AG04449 (cell line): ENCODE measurements around the gene ADRB1.

Source experiments
- CTCF ChIA-PET: fragments of 350-600 bp; formaldehyde crosslinking; extraction: SDS; loops from one replicate; lab custom pipeline; 2021; ENCODE audit warnings: antibody characterized with exemption; lab: Yijun Ruan, JAX
- POLR2A ChIA-PET: fragments of 400-600, 350-600 bp; formaldehyde crosslinking; extraction: SDS; loops from one replicate; lab custom pipeline; 2020; ENCODE audit warnings: antibody characterized with exemption, inconsistent platforms; lab: Yijun Ruan, JAX
- DNase-seq: peaks from one replicate; pipeline ENCODE4 v3.0.0-alpha.2; 2010; ENCODE audit warnings: low read depth, low spot score
- H3K4me3 ChIP-seq: 2 replicates; pipeline ENCODE4 v1.5.1; 2011; ENCODE audit warnings: low read depth, mild to moderate bottlenecking, control low read depth, low read length
- TF ChIP-seq, protein P1 (sequence below): IDR thresholded peaks from one replicate; pipeline ENCODE4 v1.5.1; 2011; ENCODE audit warnings: mild to moderate bottlenecking, moderate library complexity, low read length, control low read depth, inconsistent platforms; ENCODE audit not compliant: insufficient read depth; ENCODE audit errors: missing control alignments

Gene ADRB1

GRCh38 chr10:114029655-114030054 lies 14.0 kb upstream of the ADRB1 start:
- CTCF ChIA-PET, result interaction anchor here (0.6 kb wide), 1 partner anchor 172 kb away, joined by 3 read pairs; no protein-coding TSS in a partner anchor
- TF ChIP-seq, protein P1, sequence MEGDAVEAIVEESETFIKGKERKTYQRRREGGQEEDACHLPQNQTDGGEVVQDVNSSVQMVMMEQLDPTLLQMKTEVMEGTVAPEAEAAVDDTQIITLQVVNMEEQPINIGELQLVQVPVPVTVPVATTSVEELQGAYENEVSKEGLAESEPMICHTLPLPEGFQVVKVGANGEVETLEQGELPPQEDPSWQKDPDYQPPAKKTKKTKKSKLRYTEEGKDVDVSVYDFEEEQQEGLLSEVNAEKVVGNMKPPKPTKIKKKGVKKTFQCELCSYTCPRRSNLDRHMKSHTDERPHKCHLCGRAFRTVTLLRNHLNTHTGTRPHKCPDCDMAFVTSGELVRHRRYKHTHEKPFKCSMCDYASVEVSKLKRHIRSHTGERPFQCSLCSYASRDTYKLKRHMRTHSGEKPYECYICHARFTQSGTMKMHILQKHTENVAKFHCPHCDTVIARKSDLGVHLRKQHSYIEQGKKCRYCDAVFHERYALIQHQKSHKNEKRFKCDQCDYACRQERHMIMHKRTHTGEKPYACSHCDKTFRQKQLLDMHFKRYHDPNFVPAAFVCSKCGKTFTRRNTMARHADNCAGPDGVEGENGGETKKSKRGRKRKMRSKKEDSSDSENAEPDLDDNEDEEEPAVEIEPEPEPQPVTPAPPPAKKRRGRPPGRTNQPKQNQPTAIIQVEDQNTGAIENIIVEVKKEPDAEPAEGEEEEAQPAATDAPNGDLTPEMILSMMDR, result no peak
- no peak for DNase-seq
- POLR2A ChIA-PET, result no interaction called here
- no peak overlapping the region for H3K4me3 ChIP-seq

GRCh38 chr10:114030140-114030539 lies 13.5 kb upstream of the ADRB1 start:
- no peak for DNase-seq
- ChIA-PET POLR2A (no interaction called here), CTCF (no interaction called here)
- TF ChIP-seq, protein P1, result no peak
- H3K4me3 ChIP-seq, result no peak overlapping the region

DNA sequence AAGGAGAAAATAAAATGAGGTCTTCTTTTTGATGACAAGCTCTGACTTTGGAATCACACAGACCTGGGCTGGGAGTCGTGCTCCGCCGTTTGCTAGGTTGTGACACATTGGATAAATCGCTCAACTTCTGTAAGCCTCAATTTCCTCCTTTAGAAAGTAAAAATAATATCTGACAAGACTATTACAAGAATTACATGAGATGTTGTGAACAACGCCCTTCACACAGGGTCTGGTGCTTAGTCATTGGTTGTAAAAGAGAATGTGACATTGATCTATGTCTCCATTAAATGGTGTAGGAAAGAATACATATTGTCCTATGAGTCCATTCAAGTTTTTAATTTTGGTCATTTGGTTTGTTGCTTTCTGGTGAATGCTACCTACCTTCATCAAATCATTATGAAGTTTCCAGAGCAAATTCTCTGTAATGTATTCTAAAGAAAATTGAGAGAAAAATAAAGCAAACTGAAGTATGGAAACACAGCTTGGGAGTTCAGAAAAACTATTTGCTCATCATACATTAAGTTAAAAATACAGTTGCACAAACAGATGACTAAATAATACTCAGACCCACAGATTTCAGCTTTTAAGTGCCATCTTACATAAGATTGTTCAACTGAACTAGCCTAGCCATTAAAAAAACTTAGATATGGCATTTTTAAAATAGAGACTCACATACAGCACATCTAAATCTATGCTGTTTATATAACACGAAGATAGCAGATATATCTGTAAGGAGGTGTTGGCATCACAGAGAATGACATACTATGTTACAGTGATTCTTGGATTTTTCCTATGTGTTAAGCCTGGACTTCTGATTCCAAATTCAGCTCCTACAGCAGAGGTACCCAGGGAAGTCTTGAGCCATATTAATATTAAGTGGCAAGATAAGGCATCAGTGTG lies 12.3 kb upstream of the ADRB1 start:
- TF ChIP-seq, protein P1, result no peak
- H3K4me3 ChIP-seq, result no peak overlapping the region
- ChIA-PET CTCF (interaction anchor here (1.0 to 1.1 kb wide), 2 partner anchors 24 to 232 kb away, joined by 3 read pairs; no protein-coding TSS in a partner anchor), POLR2A (no interaction called here)
- no peak for DNase-seq

DNA sequence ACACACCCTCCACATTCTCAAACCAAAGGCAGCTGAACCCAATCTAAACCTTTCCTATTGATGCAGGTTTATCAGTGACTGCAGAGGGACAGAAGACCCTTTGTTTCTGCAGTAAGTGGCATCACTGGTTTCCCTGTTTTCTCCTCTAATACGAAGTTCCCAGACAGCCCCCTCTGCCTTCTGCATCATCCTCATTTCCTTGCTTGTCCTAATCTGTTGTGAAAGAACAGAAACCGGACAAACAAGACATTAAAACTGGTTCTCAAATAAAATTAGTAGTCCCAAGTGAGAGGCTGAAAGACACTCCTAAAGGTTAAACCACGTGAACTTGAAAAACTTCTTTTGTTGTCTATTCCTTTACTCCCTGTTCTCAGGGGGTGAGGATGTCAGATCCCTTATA lies 10.1 kb upstream of the ADRB1 start:
- CTCF ChIA-PET, result no interaction called here
- POLR2A ChIA-PET, result no interaction called here
- DNase-seq, result no peak
- H3K4me3 ChIP-seq, result no peak overlapping the region
- TF ChIP-seq, protein P1, result no peak

- ChIA-PET POLR2A (no interaction called here), CTCF (no interaction called here)
- no peak for DNase-seq
- TF ChIP-seq, protein P1, result no peak
- H3K4me3 ChIP-seq, result no peak overlapping the region
Measured at GRCh38 chr10:114034923-114035645, 8.6 kb upstream of the ADRB1 start.

DNA sequence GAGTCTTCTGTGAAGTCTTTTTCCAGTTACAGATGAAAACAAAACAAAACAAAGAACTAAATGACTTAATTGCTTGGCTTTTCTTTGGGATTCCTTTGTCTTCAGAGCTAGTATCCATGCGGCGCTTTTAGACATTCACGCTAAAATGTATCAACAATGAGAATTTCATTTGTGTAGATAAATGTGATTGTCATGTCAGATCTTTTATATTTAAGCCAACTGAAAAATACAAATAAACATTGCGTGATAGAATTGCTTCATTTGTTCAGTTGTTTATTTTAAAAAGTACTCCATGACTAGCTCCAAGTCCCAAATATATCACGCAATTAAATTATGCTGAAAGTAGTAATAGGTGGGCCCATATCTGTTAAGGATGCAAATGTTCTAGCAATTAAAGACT lies 7.9 kb upstream of the ADRB1 start:
- TF ChIP-seq, protein P1, result no peak
- ChIA-PET CTCF (no interaction called here), POLR2A (no interaction called here)
- DNase-seq, result no peak
- no peak overlapping the region for H3K4me3 ChIP-seq
